Measurements from ENCODE around the gene ITPR2. TPM values are rescaled to one million over a fixed set of nuclear protein-coding genes. Genes with fewer than 3 reads are reported as not detected.

Gene ITPR2
- total and polyA plus RNA-seq, 2 of the 8 experiments (the other 6 are each of a cell fraction or from before 2014, with no cell fraction given): 4.1 to 48.3 TPM

- TF ChIP-seq TAF1 (IDR thresholded peaks at IDR 0.05; ENCODE audit: low read depth, low read length) (no peak), MAFK (IDR thresholded peaks at IDR 0.05; ENCODE audit: low read depth, low read length) (no peak), SIRT6 (IDR thresholded peaks at IDR 0.05; ENCODE audit: low read length) (no peak), SP1 (IDR thresholded peaks at IDR 0.05; ENCODE audit: low read depth, low read length) (no peak), KDM1A (IDR thresholded peaks at IDR 0.05; ENCODE audit: borderline replicate concordance, low read length) (no peak), RAD21 (IDR thresholded peaks at IDR 0.05 in 1 of 2, conservative IDR thresholded peaks at IDR 0.05 in 1 of 2; ENCODE audit: low read depth in 2 of 2, low read length in 2 of 2) (no peak), RXRA (IDR thresholded peaks at IDR 0.05; ENCODE audit: insufficient read depth, low read depth, low read length) (no peak)
These were observed 88.1 kb downstream of the ITPR2 start (continued) for GRCh38 chr12:26744697-26745440.
